RWPE1 (cell line): Measurements from ENCODE around the gene AHCYL1.
A peak's percentile ranks its signal among the peaks of the same experiment; 100 is the strongest.

Experiments used
- CTCF ChIA-PET: fragments of 350-600 bp; sonication (Branson Sonifier 250); formaldehyde crosslinking; extraction: SDS; loops from one replicate; lab custom pipeline; 2021; lab: Yijun Ruan, JAX
- POLR2A ChIA-PET: fragments of 400-600 bp; formaldehyde crosslinking; extraction: SDS; loops from one replicate; lab custom pipeline; 2020; ENCODE audit warnings: antibody characterized with exemption; ENCODE audit not compliant: low non-redundant PET; lab: Yijun Ruan, JAX
- DNase-seq: peaks from one replicate; pipeline ENCODE4 v3.0.0; 2012; ENCODE audit warnings: low spot score
- H3K27ac ChIP-seq: fragments of 450-650 bp; 2 replicates; pipeline ENCODE4 v1.5.1; 2017
- CTCF ChIP-seq: fragments of 450-650 bp; conservative IDR thresholded peaks from 2 replicates; pipeline ENCODE4 v1.5.1; 2017; ENCODE audit warnings: low read depth, mild to moderate bottlenecking

AHCYL1 gene

DNA sequence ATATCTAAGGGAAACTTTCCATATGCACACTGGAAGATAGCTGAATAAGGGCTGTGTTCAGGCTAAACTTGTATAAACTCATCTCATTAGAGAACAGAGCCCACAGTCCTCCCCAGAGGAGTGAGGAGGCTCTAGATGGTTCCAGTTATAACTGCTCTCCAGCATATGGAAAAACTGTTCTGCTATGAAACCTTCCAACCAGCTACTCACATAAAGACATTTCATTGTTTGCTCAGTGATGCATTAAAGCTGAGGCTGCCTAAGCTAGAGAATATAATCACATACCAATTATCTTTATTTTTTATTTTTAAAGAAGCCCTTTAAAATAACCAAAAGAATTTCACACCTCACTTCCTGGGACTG lies 13.3 kb downstream of the AHCYL1 start:
- ChIA-PET CTCF (interaction anchor here (1.6 kb wide), 1 partner anchor 224 kb away, joined by 6 read pairs; no protein-coding TSS in a partner anchor), POLR2A (interaction anchor here (1.2 kb wide), 1 partner anchor 13 kb away, joined by 3 read pairs; the partner anchor contains the start of gene AHCYL1)
- H3K27ac ChIP-seq = no peak overlapping the region

GRCh38 chr1:110002695-110003094 lies 18.1 kb downstream of the AHCYL1 start:
- POLR2A ChIA-PET = no interaction called here
- DNase-seq = no peak
- no peak overlapping the region for H3K27ac ChIP-seq
- no peak for TF ChIP-seq CTCF
- CTCF ChIA-PET = interaction anchor here (1.3 kb wide), 1 partner anchor 18 kb away, joined by 3 read pairs; the partner anchor contains the start of gene AHCYL1

More for the DNA sequence above, 13.3 kb downstream of the AHCYL1 start:
- no peak for TF ChIP-seq CTCF
- no peak for DNase-seq

- TF ChIP-seq CTCF = no peak
- DNase-seq = peak; percentile 94
- POLR2A ChIA-PET = no interaction called here
- CTCF ChIA-PET = interaction anchor here (0.6 to 1.0 kb wide), 4 partner anchors 19 to 198 kb away, joined by 3 read pairs; partner anchors contain the start of gene AHCYL1
- peak overlapping the region; percentile 82 for H3K27ac ChIP-seq
Measured at GRCh38 chr1:110003747-110004428, 19.3 kb downstream of the AHCYL1 start.

DNA sequence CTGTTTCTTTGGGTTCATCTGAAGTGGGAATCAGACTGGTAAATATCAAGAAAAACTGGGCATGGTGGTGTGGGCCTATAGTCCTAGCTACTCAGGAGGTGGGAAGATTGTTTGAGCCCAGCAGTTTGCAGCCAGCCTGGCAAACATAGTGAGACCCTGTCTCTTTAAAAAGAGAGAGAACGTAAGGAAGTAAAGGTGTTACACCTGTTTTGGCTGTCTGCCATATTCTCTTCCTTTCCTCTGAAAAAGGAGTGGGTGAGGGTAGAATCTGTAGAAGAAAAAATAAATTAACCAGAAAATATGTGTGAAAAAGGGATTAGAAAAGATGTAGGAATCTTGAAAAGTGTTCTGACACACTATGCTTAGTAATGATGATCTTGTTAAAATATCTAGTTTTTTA lies 20.0 kb downstream of the AHCYL1 start:
- peak overlapping the region; percentile 82 for H3K27ac ChIP-seq
- POLR2A ChIA-PET = no interaction called here
- TF ChIP-seq CTCF = no peak
- CTCF ChIA-PET = no interaction called here
- no peak for DNase-seq

GRCh38 chr1:110005971-110006370 lies 21.4 kb downstream of the AHCYL1 start:
- DNase-seq = no peak
- TF ChIP-seq CTCF = no peak
- ChIA-PET CTCF (interaction anchor here (0.8 kb wide), 1 partner anchor 23 kb away, joined by 8 read pairs; no protein-coding TSS in a partner anchor), POLR2A (no interaction called here)
- no peak overlapping the region for H3K27ac ChIP-seq

GRCh38 chr1:110006516-110006915 lies 22.0 kb downstream of the AHCYL1 start:
- no peak for DNase-seq
- no peak overlapping the region for H3K27ac ChIP-seq
- TF ChIP-seq CTCF = no peak
- CTCF ChIA-PET = no interaction called here
- POLR2A ChIA-PET = no interaction called here
